Osteoblast (primary cell): ENCODE results near the gene LLGL2. TPM values are rescaled to one million over a fixed set of nuclear protein-coding genes. Genes with fewer than 3 reads are reported as not detected.

Experiments
- DNase-seq: peaks from one replicate; pipeline ENCODE4 v3.0.0; 2011; ENCODE audit warnings: low spot score, mixed read lengths; ENCODE audit not compliant: insufficient read length; ENCODE audit errors: missing footprints
- H2AFZ ChIP-seq: 2 replicates; pipeline ENCODE4 v1.6.0; 2011; ENCODE audit warnings: mild to moderate bottlenecking, low read length
- H3K27ac ChIP-seq: 2 replicates; pipeline ENCODE4 v1.5.1; 2011; ENCODE audit warnings: mild to moderate bottlenecking, low read depth, low read length, moderate library complexity
- H3K27me3 ChIP-seq: 2 replicates; pipeline ENCODE4 v1.6.0; 2012; ENCODE audit warnings: mild to moderate bottlenecking, control low read depth, inconsistent platforms, low read length, moderate library complexity; ENCODE audit not compliant: insufficient read depth
- H3K36me3 ChIP-seq: 2 replicates; pipeline ENCODE4 v1.5.1; 2011; ENCODE audit warnings: mild to moderate bottlenecking, low read length, control low read depth, moderate library complexity; ENCODE audit not compliant: insufficient read depth
- H3K4me1 ChIP-seq: 2 replicates; pipeline ENCODE4 v1.5.1; 2011; ENCODE audit warnings: mild to moderate bottlenecking, low read length, control low read depth, moderate library complexity; ENCODE audit not compliant: insufficient read depth
- H3K4me2 ChIP-seq: 2 replicates; pipeline ENCODE4 v1.6.0; 2011; ENCODE audit warnings: mild to moderate bottlenecking, low read length; ENCODE audit not compliant: insufficient read depth
- H3K4me3 ChIP-seq: fragments of 200-600 bp; sonication (generic); 3 replicates; pipeline ENCODE4 v1.5.1; 2012; ENCODE audit warnings: mild to moderate bottlenecking, low read length, inconsistent platforms; ENCODE audit not compliant: insufficient read depth
- H3K79me2 ChIP-seq: 2 replicates; pipeline ENCODE4 v1.6.0; 2012; ENCODE audit warnings: mild to moderate bottlenecking, low read length, control low read depth, inconsistent platforms; ENCODE audit not compliant: insufficient read depth
- H3K9me3 ChIP-seq: 2 replicates; pipeline ENCODE4 v1.5.1; 2011; ENCODE audit warnings: low read depth, low read length, control low read depth
- H4K20me1 ChIP-seq: 2 replicates; pipeline ENCODE4 v1.6.0; 2012; ENCODE audit warnings: mild to moderate bottlenecking, low read length, control low read depth; ENCODE audit not compliant: insufficient read depth
- total RNA-seq: library from RNA; depleted of rRNA; stranded (reverse); fragments of >200 nt; gene quantifications from 2 replicates; pipeline ENCODE4 v1.2.3, GENCODE V29; 2012
- TF ChIP-seq, protein P1 (sequence below): IDR thresholded peaks from 2 replicates; pipeline ENCODE4 v1.5.1; 2011; ENCODE audit warnings: mild to moderate bottlenecking, low read depth, low read length, moderate library complexity; ENCODE audit errors: extremely low read depth

Gene LLGL2
- total RNA-seq, 1 donor = 0.36 TPM

DNA sequence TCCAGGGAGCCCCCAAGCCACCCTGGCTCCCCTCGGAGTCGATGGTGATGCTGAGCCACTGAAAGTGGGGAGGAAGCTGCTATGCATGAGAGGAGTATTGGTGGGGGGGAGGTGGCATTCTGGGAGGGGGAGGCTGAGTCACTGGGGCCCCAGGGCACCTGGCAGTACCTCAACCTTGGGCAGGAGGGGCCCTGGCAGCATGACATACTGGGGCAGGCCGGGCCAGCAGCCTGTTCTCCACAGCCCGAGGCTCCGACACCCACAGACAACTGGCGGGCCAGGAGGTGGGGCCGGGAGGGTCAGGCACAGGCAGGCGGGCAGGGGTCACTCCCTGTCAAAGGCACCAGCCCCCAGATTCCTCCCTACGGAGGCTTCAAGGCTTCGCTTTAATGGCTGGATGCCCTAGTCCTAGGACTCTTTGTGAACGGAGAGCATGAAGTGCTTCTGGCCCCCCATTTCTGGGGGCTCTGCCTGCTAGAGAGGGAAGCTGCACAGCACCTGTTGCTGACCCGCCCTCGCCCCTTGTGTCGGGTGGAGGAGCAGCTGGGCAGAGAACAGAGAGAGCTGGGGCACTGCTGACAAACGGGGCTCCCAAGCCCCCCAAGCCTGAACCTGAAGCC is 11.1 kb upstream of the LLGL2 start:
- Histone ChIP-seq H3K4me1 (peaks cover 15% of the 10 kb centered on the region), H3K27me3 (no peaks in the 10 kb centered on the region), H3K4me2 (peak overlapping the region; percentile 94), H3K4me3 (peak overlapping the region; percentile 86), H2AFZ (peak overlapping the region; percentile 70), H3K27ac (peak overlapping the region; percentile 41), H3K79me2 (peaks cover 28% of the 10 kb centered on the region), H3K36me3 (peaks cover 9% of the 10 kb centered on the region), H3K9me3 (no peaks in the 10 kb centered on the region), H4K20me1 (peaks cover 36% of the 10 kb centered on the region)
- DNase-seq = no peak
- TF ChIP-seq, protein P1, sequence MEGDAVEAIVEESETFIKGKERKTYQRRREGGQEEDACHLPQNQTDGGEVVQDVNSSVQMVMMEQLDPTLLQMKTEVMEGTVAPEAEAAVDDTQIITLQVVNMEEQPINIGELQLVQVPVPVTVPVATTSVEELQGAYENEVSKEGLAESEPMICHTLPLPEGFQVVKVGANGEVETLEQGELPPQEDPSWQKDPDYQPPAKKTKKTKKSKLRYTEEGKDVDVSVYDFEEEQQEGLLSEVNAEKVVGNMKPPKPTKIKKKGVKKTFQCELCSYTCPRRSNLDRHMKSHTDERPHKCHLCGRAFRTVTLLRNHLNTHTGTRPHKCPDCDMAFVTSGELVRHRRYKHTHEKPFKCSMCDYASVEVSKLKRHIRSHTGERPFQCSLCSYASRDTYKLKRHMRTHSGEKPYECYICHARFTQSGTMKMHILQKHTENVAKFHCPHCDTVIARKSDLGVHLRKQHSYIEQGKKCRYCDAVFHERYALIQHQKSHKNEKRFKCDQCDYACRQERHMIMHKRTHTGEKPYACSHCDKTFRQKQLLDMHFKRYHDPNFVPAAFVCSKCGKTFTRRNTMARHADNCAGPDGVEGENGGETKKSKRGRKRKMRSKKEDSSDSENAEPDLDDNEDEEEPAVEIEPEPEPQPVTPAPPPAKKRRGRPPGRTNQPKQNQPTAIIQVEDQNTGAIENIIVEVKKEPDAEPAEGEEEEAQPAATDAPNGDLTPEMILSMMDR = no peak

DNA sequence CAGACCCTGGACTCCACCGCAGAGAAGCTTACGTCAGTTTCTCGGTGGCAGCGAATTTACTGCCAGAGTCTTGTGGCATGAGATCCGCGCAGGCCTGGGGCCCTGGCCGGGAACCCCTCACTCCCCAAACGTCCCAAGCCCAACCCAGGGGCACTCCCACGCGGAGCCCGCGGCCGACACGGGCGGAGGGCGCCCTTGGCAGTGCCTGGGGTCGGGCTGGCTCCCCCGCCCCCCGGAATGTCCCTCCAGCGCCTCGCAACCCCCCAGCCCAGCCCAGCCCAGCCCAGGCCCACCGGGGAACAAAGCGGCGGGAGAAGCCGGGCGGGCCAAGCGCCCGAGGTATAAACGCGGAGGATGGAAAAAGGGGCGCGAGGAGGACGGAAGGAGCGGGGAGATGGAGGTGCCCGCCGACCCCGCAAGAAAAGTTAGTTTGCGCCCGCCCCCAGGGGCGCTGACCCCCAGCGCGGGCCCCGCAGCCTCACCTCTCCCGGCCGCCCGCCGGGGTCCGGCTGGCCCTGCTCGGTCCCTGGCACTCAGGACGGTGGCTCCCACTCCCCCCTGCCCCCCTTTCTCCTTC is 10.5 kb upstream of the LLGL2 start:
- Histone ChIP-seq H4K20me1 (peaks cover 32% of the 10 kb centered on the region), H3K4me2 (peak overlapping the region; percentile 94), H3K36me3 (peaks cover 13% of the 10 kb centered on the region), H3K9me3 (no peaks in the 10 kb centered on the region), H3K79me2 (peaks cover 28% of the 10 kb centered on the region), H2AFZ (peak overlapping the region; percentile 70), H3K4me3 (peak overlapping the region; percentile 86), H3K27ac (peak overlapping the region; percentile 41), H3K4me1 (peaks cover 15% of the 10 kb centered on the region), H3K27me3 (no peaks in the 10 kb centered on the region)
- DNase-seq = peak; percentile 93
- TF ChIP-seq, protein P1 = no peak

DNA sequence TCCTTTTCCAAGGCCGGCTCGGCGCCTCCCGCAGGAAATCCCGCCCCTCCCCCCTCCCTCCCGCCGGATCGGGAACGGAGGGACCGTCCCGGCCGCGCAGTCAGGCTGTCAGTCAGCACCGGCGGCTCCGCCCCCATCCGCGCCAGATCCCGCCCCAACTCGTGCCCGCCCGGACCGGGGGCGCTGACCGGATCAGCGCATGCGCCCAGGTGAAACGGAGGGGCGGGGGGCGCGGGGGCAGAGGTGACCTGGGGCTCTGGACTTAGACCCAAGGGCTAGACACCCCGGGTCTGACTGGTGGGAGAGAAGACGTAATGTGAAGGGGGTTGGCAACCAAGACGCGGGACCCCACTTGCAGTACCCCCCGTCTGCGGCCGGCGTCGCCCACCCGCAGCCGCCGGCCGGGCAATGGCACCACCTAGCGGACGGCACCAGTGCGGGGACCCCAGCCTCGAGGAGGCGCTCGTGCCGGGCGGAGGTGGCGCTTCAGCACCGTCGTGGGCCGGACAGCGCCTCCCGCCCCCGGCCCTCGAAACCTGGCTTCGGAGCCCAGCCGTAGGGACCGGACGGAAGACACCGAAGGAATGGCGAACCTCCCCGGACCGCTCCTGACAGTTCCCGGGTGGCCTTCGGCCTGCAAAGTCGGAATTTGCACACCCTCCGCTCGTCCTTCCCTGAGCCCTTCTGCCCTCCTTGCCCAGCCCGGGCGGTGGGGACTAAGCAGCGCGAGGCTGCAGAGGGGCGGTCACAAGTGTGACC is 9.8 kb upstream of the LLGL2 start, which contains the start of gene CASKIN2:
TSS of gene CASKIN2 (minus strand) at position 42 of the 759 bp plus-strand sequence. CDS start 1,733 bp downstream, outside the sequence.
- H3K4me1 ChIP-seq = peaks cover 15% of the 10 kb centered on the region
- peaks cover 28% of the 10 kb centered on the region for H3K79me2 ChIP-seq
- H3K4me2 ChIP-seq = peak within 1 kb of the TSS; percentile 94
- H3K27me3 ChIP-seq = no peaks in the 10 kb centered on the region
- TF ChIP-seq, protein P1 = peak; percentile 82
- DNase-seq = peak; percentile 100
- H4K20me1 ChIP-seq = peaks cover 27% of the 10 kb centered on the region
- H3K36me3 ChIP-seq = peaks cover 13% of the 10 kb centered on the region
- peak within 1 kb of the TSS; percentile 98 for H2AFZ ChIP-seq
- H3K4me3 ChIP-seq = peak within 1 kb of the TSS; percentile 86
- peak within 1 kb of the TSS; percentile 41 for H3K27ac ChIP-seq
- H3K9me3 ChIP-seq = no peaks in the 10 kb centered on the region

DNA sequence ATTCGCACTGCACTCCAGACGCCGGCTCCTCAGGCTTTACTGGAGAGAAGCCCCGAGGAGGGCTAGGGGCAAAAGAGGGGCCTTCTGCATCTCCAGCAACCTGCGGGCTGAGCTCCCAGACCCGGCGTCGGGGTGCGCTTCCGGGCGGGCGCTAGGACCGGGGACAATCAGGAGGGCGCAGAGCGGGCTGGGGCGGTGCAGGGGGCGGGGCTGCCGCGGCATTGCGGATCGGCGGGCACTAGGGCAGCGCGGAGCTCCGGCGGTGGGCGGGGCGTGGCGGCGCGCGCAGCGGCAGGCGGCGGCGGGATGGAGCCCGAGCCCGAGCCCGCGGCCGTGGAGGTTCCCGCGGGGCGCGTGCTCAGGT is 9.3 kb upstream of the LLGL2 start, which contains the start of gene TSEN54:
TSS of gene TSEN54 (plus strand) at position 274 of the 364 bp plus-strand sequence. CDS start at position 307, 33 bp downstream.
- peak; percentile 100 for DNase-seq
- Histone ChIP-seq H4K20me1 (peaks cover 25% of the 10 kb centered on the region), H3K79me2 (peaks cover 27% of the 10 kb centered on the region), H3K36me3 (peaks cover 13% of the 10 kb centered on the region), H3K9me3 (no peaks in the 10 kb centered on the region), H2AFZ (peak within 1 kb of the TSS; percentile 98), H3K27me3 (no peaks in the 10 kb centered on the region), H3K4me2 (peak within 1 kb of the TSS; percentile 94), H3K27ac (no peak within 1 kb of the TSS), H3K4me1 (peaks cover 15% of the 10 kb centered on the region), H3K4me3 (peak within 1 kb of the TSS; percentile 86)
- TF ChIP-seq, protein P1 = no peak
